Lung (tissue), 12 donors: ENCODE measurements around the gene MSH5. TPM values are rescaled to one million over a fixed set of nuclear protein-coding genes. Genes with fewer than 3 reads are reported as not detected.

Source experiments
- ATAC-seq: fragments of 200-7000 bp; cut with Tn5 transposase; one replicate; pipeline ENCODE4 v1.9.1; 2020; ENCODE audit warnings: moderate number of reproducible peaks; ENCODE audit not compliant: insufficient read depth, low FRiP score
- DNase-seq, 3 donors: peaks; one replicate each; pipeline ENCODE4 v3.0.0-alpha.2; 2013 to 2017
- H3K27ac ChIP-seq, 2 donors: one replicate each; pipeline ENCODE4 v1.5.1; 2013; ENCODE audit warnings: mild to moderate bottlenecking in 2 of 2, moderate library complexity in 2 of 2, control low read depth in 1 of 2, inconsistent platforms in 1 of 2, low read depth in 1 of 2, low read length in 1 of 2
- H3K27me3 ChIP-seq, 3 donors: one replicate each; pipeline ENCODE4 v1.5.1; 2013; ENCODE audit warnings: low read length in 2 of 3; ENCODE audit not compliant: control insufficient read depth in 3 of 3, insufficient read depth in 3 of 3
- H3K36me3 ChIP-seq, 4 donors: one replicate each; pipeline ENCODE4 v1.5.1; 2013; ENCODE audit warnings: low read length in 4 of 4, mild to moderate bottlenecking in 1 of 4, moderate library complexity in 1 of 4; ENCODE audit not compliant: control insufficient read depth in 4 of 4, insufficient read depth in 4 of 4
- H3K4me1 ChIP-seq, 5 donors: one replicate each; pipeline ENCODE4 v1.5.1; 2013; ENCODE audit warnings: low read length in 5 of 5, mild to moderate bottlenecking in 2 of 5, moderate library complexity in 1 of 5; ENCODE audit not compliant: control insufficient read depth in 5 of 5, insufficient read depth in 5 of 5
- H3K4me3 ChIP-seq: one replicate; pipeline ENCODE4 v1.5.1; 2013; ENCODE audit warnings: mild to moderate bottlenecking, control low read depth, moderate library complexity
- H3K9ac ChIP-seq, 2 donors: one replicate each; pipeline ENCODE4 v1.5.1; 2013; ENCODE audit warnings: low read length in 2 of 2, control low read depth in 1 of 2; ENCODE audit not compliant: insufficient read depth in 1 of 2
- H3K9me3 ChIP-seq, 4 donors: one replicate each; pipeline ENCODE4 v1.5.1; 2013; ENCODE audit warnings: low read length in 3 of 4, mild to moderate bottlenecking in 1 of 4, moderate library complexity in 1 of 4; ENCODE audit not compliant: control insufficient read depth in 4 of 4, insufficient read depth in 3 of 4
- WGBS, 2 donors: extraction: QIAGEN DNeasy Blood & Tissue Kit; methylation state at CpG; one replicate each; pipeline ENCODE4 v1.1.7; 2013; 5-methylcytosine and 5-hydroxymethylcytosine counted together
- polyA plus RNA-seq, 2 donors: library from polyadenylated mRNA; stranded (reverse); fragments of 200-250 nt; gene quantifications; one replicate each; pipeline ENCODE4 v1.2.1, GENCODE V29; 2013
- total RNA-seq, 2 donors: library from RNA; depleted of rRNA in 1 of 2; stranded (reverse); fragments of >200 nt in 1 of 2; gene quantifications; one replicate each; pipeline ENCODE4 v1.2.1, GENCODE V29; 2014 to 2021
- TF ChIP-seq, protein P1 (sequence below): IDR thresholded peaks from 2 replicates; pipeline ENCODE4 v1.5.1; 2012; ENCODE audit warnings: mild to moderate bottlenecking; ENCODE audit errors: control extremely low read depth, extremely low read depth
- donor health status: control.
- donor health status: control.
- donor health status: Bipolar disorder and iron deficiency.
- donor health status: healthy.
- donor health status: DM: yes; HTN: yes; CAD: no.

The MSH5 gene
- total and polyA plus RNA-seq, 4 donors, result 4.5 to 17.8 (median 13.4) TPM

DNA sequence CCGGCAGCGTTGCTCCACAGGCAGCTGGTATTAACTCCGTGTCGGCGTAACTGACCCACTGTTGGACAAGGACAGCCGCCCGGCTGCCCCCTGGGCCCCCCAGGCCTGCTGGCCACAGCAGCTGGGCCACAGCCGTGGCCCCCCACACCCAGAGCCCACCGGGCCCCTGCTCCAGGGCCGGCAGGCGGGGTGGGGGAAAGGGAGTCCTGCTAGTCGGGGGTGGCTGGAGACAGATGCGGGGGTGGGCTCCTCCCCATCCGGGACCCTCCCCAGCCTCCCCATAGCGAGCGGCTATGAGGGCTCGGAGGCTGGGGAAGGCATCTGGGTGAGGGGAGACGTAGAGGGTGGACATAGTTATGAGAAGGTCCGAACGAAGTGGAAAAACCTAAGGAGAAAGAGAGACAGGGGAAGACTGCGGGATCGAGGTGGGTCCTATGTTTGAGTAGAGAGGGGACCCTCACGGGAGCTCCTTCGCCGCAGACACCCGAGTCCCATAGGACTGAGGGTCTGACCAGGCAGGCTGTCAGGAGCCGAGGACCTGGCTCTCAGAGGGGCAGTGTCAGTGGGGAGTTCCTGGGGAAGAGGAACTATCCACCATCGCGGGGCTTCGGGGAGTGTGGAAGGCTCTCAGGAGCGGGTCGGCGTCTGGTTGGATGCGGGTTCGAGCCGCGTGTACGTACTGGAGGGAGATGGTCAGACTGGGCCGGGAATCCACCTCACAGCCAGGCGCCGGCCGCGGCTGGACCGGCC lies 55.2 kb downstream of the MSH5 start:
- Histone ChIP-seq H3K9me3 (no peaks in the 10 kb centered on the region), H3K27ac (peak overlapping the region; percentile 97 to 99), H3K36me3 (peaks cover 0 to 14% (median 12%) of the 10 kb centered on the region in 4 donors), H3K27me3 (no peaks in the 10 kb centered on the region), H3K4me1 (peaks cover 0 to 13% (median 5%) of the 10 kb centered on the region in 5 donors), H3K4me3 (peak overlapping the region; percentile 71), H3K9ac (peak overlapping the region; percentile 78 to 84)
- ATAC-seq (peak; percentile 11), DNase-seq (peak in 2 of 3 donors; percentile 23 to 29)
- TF ChIP-seq, protein P1, sequence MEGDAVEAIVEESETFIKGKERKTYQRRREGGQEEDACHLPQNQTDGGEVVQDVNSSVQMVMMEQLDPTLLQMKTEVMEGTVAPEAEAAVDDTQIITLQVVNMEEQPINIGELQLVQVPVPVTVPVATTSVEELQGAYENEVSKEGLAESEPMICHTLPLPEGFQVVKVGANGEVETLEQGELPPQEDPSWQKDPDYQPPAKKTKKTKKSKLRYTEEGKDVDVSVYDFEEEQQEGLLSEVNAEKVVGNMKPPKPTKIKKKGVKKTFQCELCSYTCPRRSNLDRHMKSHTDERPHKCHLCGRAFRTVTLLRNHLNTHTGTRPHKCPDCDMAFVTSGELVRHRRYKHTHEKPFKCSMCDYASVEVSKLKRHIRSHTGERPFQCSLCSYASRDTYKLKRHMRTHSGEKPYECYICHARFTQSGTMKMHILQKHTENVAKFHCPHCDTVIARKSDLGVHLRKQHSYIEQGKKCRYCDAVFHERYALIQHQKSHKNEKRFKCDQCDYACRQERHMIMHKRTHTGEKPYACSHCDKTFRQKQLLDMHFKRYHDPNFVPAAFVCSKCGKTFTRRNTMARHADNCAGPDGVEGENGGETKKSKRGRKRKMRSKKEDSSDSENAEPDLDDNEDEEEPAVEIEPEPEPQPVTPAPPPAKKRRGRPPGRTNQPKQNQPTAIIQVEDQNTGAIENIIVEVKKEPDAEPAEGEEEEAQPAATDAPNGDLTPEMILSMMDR, result no peak
- WGBS, 2 donors, result 1 to 2% methylated on average over 39 to 44 of the region's 44 CpGs

DNA sequence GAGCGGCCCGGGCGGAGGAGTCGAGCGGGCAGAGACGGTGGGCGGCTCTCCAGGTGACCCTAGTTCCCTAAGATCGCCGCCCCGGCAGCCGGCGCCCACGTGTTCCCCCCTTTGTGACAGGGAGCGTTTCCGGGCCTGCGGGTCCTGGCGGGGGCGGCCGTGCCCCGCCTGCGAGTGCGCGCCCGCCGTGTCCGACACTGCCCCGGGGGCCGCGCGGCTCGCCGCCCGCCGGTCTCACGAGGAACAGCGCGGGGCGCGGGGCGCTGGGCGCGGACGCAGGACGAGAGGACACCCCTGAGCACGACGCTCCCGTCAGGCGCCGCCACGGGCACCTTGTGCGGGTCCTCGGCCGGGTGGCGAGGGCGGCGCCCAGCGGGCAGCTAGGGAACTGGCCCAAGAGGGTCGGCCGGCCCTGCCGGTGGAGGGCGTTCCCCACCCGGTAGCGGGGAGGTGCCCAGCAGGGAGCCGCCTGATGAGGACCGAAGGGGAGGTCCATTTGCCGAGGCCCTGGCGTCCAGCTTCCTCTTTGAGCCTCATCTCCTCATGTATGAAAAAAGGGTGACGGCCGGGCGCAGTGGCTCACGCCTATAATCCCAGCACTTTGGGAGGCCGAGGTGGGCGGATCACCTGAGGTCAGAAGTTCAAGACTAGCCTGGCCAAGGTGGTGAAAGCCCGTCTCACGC lies 56.0 kb downstream of the MSH5 start, which contains the start of gene VARS1:
Gene VARS1 (minus strand): TSS at position 137 of the 683 bp plus-strand sequence. CDS start 535 bp downstream, outside the sequence.
- Histone ChIP-seq H3K4me3 (peak within 1 kb of the TSS; percentile 71), H3K9ac (peak within 1 kb of the TSS; percentile 78 to 84), H3K27ac (peak within 1 kb of the TSS; percentile 97 to 99), H3K27me3 (no peaks in the 10 kb centered on the region), H3K4me1 (peaks cover 0 to 13% (median 5%) of the 10 kb centered on the region in 5 donors), H3K9me3 (no peaks in the 10 kb centered on the region), H3K36me3 (peaks cover 0 to 14% (median 11%) of the 10 kb centered on the region in 4 donors)
- ATAC-seq (peak; percentile 97), DNase-seq (peak; percentile 87 to 93 (median 91))
- 0 to 1% methylated on average over 50 to 75 of the region's 75 CpGs for WGBS, 2 donors
- TF ChIP-seq, protein P1, result peak; percentile 57

DNA sequence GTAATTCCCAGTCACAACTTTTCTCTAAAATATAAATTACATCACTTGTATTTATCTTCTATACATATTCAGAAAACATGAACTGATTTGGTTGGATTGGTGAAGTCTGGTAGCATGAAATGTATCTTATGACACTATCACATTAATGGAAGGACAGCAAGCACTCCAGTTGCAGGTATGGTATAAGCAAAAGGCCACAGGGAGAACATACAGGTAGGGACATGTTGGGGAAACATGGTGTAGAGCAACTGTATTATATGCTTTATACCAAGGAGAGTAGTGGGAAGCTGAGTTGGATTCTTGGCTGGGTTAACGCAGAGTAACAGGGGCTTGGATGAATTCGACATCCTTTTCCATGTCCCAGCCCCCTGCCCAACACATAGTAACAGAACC lies 57.2 kb downstream of the MSH5 start:
- no peak for ATAC-seq
- WGBS, 2 donors, result 86 to 87% methylated on average over 2 of the region's 2 CpGs
- Histone ChIP-seq H3K4me1 (peaks cover 0 to 13% (median 5%) of the 10 kb centered on the region in 5 donors), H3K9ac (no peak overlapping the region), H3K4me3 (no peak overlapping the region), H3K9me3 (no peaks in the 10 kb centered on the region), H3K27ac (no peak overlapping the region), H3K36me3 (peaks cover 0 to 12% (median 10%) of the 10 kb centered on the region in 4 donors), H3K27me3 (no peaks in the 10 kb centered on the region)
- TF ChIP-seq, protein P1, result no peak
- DNase-seq, result no peak
